GM12872 (cell line): ENCODE results near the gene DNAH2.

Experiments
- CTCF ChIP-seq: IDR thresholded peaks from 3 replicates; pipeline ENCODE4 v1.5.1; 2011; ENCODE audit warnings: low read depth, mild to moderate bottlenecking, low read length, moderate library complexity; ENCODE audit not compliant: insufficient read depth

The DNAH2 gene

GRCh38 chr17:7719661-7720060 is 2.1 kb downstream of the DNAH2 start:
- TF ChIP-seq CTCF: no peak

GRCh38 chr17:7720125-7720524 is 2.6 kb downstream of the DNAH2 start:
- no peak for TF ChIP-seq CTCF

GRCh38 chr17:7721612-7722011 is 4.1 kb downstream of the DNAH2 start:
- no peak for TF ChIP-seq CTCF

- TF ChIP-seq CTCF: no peak
These were observed 10.3 kb downstream of the DNAH2 start for GRCh38 chr17:7727886-7728285.

- TF ChIP-seq CTCF: no peak
These were observed 12.3 kb downstream of the DNAH2 start for GRCh38 chr17:7729816-7730215.

GRCh38 chr17:7732981-7733539 is 15.5 kb downstream of the DNAH2 start:
- TF ChIP-seq CTCF: no peak

GRCh38 chr17:7737601-7738000 is 20.1 kb downstream of the DNAH2 start:
- no peak for TF ChIP-seq CTCF
